Choroid plexus epithelial cell (primary cell): ENCODE data around the gene DNLZ.
A peak's percentile ranks its signal among the peaks of the same experiment; 100 is the strongest.

Experiments used
- DNase-seq: peaks from one replicate; pipeline ENCODE4 v3.0.0-alpha.2; 2010; ENCODE audit warnings: low read depth
- H3K4me3 ChIP-seq: 2 replicates; pipeline ENCODE4 v1.5.1; 2011; ENCODE audit warnings: low read depth, mild to moderate bottlenecking, control low read depth, low read length, moderate library complexity
- TF ChIP-seq, protein P1 (sequence below): conservative IDR thresholded peaks from 2 replicates; pipeline ENCODE4 v1.5.1; 2011; ENCODE audit warnings: low read depth, mild to moderate bottlenecking, control low read depth, inconsistent platforms, low read length, moderate library complexity

The DNLZ gene

DNA sequence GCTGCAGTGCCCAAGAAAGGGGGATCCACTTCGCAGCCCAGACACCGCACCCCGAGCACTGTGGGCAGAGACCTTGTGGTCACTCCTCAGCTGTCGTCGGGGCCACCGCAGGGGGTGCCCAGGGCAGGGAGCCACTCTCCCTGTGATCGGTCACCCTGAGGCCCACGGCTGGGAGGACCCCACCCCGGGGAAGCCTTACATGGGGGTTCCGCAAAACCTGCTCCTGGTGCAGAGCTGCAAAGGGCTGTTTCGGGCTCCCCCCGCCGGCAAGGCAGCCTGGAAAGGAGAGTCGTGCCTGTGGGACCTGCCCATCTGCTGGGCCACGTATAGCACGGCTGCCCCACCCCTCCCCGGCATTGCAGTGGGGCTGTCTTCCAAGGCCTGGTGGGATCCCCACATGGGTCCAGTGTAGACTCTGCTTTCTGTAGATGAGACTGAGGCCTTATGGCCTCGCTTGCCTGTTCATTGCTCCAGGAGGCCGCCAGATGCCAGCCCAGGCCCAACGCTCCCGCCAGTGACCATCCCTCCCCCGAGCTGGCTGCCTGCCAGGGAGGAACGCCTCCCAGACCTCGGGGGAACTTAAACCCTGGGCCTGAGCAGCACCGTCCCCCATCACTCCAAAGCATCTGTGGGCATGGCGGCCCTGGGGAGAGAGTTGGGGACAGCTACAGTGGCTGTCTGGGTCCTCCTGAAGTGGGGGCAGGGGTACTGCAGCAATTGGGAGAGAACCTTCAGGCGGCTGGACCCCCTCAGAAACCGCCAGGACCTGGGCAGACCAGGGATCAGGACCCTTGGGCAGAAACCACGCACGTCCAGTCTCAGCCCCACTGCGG, 1.6 kb upstream of the DNLZ start:
- TF ChIP-seq, protein P1, sequence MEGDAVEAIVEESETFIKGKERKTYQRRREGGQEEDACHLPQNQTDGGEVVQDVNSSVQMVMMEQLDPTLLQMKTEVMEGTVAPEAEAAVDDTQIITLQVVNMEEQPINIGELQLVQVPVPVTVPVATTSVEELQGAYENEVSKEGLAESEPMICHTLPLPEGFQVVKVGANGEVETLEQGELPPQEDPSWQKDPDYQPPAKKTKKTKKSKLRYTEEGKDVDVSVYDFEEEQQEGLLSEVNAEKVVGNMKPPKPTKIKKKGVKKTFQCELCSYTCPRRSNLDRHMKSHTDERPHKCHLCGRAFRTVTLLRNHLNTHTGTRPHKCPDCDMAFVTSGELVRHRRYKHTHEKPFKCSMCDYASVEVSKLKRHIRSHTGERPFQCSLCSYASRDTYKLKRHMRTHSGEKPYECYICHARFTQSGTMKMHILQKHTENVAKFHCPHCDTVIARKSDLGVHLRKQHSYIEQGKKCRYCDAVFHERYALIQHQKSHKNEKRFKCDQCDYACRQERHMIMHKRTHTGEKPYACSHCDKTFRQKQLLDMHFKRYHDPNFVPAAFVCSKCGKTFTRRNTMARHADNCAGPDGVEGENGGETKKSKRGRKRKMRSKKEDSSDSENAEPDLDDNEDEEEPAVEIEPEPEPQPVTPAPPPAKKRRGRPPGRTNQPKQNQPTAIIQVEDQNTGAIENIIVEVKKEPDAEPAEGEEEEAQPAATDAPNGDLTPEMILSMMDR, result no peak
- no peak overlapping the region for H3K4me3 ChIP-seq
- no peak for DNase-seq

DNA sequence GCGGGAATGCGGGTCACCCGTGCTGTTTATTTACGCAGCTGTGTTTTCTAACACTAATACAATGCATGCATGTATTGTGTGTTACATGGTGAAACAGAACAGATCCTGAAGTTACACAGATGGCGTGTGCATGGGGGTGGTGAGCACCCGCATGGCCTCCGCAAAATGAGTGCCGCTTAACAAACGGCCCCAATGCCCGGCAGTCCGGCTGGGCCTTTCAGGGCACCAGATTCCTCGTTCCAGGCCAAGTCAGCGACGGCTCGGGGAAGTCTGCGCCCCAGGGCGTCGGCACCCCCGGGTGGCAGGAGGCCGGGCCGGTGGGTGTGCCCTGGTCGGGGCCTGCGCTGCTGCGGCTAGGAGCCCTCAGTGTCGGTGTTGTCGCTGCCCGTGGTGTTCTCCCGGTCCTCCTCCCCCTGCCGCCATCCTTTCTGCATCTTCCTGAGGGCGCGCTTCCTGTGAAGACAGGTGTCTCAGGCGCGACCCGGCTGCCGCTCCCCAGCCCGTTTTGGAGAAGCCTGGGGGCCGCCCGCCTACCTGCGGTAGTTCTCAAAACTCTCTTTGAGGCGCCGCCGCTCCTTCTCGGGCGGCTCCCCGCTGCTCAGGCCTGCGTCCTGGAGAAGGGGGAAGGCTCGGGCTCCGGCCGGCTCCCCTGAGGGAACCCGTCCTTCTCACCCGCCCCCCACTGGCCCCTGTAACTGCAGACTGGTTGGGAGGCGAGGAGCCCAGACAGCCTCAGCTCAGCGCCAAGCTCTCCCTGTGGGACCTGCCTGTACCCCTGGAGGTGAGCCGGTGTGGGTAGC, 605 bp upstream of the DNLZ start:
- peak overlapping the region; percentile 28 for H3K4me3 ChIP-seq
- no peak for DNase-seq
- TF ChIP-seq, protein P1, result no peak

DNA sequence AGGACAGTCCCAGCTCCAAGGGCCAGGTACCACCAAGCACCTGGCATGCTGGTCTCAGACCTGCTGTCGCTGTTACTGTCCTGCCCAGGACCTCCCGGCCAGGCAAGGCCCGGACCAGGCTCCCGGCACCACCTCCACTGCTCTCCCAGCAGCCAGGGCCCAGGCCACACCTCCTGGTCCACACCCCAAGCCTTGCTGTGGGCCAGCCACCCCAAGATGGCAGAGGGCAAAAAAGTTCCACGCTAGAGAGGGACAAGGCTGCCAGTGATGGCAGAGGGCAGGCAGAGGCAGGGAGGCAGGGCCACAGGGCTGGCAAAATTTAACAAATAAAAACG, 1.1 kb downstream of the DNLZ start:
- TF ChIP-seq, protein P1, result no peak
- no peak for DNase-seq
- H3K4me3 ChIP-seq, result no peak overlapping the region

DNA sequence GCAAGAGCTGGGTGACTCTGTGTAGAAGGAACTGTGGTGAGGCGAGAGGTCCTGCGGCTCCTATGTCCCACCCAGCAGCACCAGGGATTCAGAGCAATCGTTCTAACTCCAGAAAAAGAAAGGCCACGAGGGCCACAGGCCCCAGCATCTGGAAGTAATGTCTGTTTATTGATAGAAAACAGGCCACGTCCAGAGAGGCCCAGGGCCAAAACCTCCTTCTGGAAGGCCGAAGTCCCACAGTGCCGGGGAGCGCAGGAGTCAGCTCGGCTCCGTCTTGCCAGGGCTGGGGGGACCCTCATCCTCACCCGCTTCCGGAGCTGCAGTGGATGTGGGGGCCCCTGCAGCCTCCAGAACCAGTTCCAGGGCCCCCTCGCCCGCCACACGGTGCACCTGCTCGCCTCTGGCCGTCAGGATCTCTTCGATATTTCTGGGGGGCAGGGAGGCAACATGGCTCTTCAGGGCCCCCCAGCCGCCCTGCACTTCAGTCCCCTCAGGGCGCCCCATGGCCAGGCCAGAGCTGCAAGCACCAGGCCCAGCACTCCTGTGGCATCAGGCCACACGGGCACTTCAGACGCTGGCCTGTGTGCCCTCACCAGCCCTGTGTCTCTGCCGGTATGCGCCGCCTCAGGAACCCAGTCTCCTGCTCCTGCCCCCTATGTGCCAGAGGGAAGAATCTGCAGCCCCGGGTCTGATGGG, 1.6 kb downstream of the DNLZ start:
- DNase-seq, result no peak
- no peak overlapping the region for H3K4me3 ChIP-seq
- TF ChIP-seq, protein P1, result no peak

DNA sequence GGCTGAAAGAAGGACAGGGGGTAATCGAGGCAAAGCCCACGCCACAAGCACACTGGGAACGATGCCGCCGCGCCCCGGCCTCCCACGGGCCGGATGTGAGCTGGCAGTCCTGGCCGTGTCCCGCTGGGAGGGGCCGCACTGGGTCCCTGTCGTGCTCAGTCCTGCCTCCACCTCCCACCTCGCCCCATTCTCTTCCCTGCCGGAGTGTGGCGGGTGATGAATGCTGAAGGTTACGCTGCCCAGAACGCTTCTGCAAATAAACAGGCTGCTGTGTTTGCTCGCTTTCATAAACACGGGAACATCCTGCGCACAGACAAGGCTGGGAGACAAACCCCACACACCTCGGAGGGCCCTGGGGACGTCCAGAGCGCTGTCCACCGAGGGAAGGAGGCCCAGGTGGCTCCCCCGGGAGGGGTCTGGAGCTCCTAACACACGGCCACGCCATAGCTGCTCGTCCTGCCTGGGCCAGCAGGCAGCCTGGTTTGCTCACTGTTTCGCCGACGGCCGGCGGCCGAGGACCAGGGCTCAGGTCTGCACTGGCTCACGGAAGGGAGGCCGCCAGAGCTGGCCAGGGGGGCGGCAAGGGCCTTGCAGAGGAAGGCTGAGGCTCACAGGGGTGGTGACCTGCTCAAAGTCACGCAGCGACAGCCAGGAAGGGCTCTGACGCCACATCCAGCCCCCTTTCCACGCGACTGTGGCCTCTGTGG, 2.3 kb downstream of the DNLZ start:
- TF ChIP-seq, protein P1, result no peak
- DNase-seq, result peak; percentile 50
- H3K4me3 ChIP-seq, result peak overlapping the region; percentile 20
